SK-N-SH (cell line): ENCODE data around the gene RPL28. TPM values are rescaled to one million over a fixed set of nuclear protein-coding genes. Genes with fewer than 3 reads are reported as not detected.
A peak's percentile ranks its signal among the peaks of the same experiment; 100 is the strongest.

Experiments used
- CTCF ChIA-PET: fragments of 300-600, 350-600 bp; formaldehyde crosslinking; extraction: SDS; loops from one replicate; lab custom pipeline; 2021; lab: Yijun Ruan, JAX
- POLR2A ChIA-PET: fragments of 350-600 bp; sonication (Branson Sonifier 250); formaldehyde crosslinking; extraction: SDS; loops from one replicate; lab custom pipeline; 2020; ENCODE audit warnings: antibody characterized with exemption, inconsistent platforms; lab: Yijun Ruan, JAX
- DNase-seq: peaks from one replicate; pipeline ENCODE4 v3.0.0; 2012
- H2AFZ ChIP-seq: fragments of 200-600 bp; sonication (generic); 2 replicates; pipeline ENCODE4 v1.8.1; 2016; ENCODE audit warnings: antibody characterized with exemption, mild to moderate bottlenecking, low read depth
- H3F3A ChIP-seq: fragments of 200-600 bp; sonication (generic); replicated peaks from 2 replicates; pipeline ENCODE3; 2016; ENCODE audit warnings: antibody characterized with exemption, mild to moderate bottlenecking; ENCODE audit not compliant: insufficient read depth
- H3K27ac ChIP-seq, 2 experiments: fragments of 200-500 bp in 1 of 2; fragments of 200-600 bp in 1 of 2; sonication (Bioruptor generic) in 1 of 2; sonication (generic), shearing (Covaris generic) in 1 of 2; 2 replicates each; pipeline versions ENCODE4 v1.5.1 to v1.6.1; 2014 to 2016; ENCODE audit warnings: low read depth in 2 of 2, inconsistent platforms in 1 of 2, low read length in 1 of 2, mild to moderate bottlenecking in 1 of 2, mixed read lengths in 1 of 2
- H3K27me3 ChIP-seq: fragments of 200-600 bp; sonication (generic), shearing (Covaris generic); 2 replicates; pipeline ENCODE4 v1.6.1; 2016; ENCODE audit warnings: mixed run types; ENCODE audit not compliant: insufficient read depth
- H3K36me3 ChIP-seq, 2 experiments: fragments of 200-500 bp in 1 of 2; fragments of 200-600 bp in 1 of 2; sonication (Bioruptor generic) in 1 of 2; sonication (generic) in 1 of 2; replicated peaks in 1 of 2; 2 replicates each; pipeline versions ENCODE3 to v1.5.1; 2014 to 2016; ENCODE audit warnings: low read length in 1 of 2, mild to moderate bottlenecking in 1 of 2; ENCODE audit not compliant: insufficient read depth in 2 of 2, control insufficient read depth in 1 of 2
- H3K4me1 ChIP-seq, 2 experiments: fragments of 200-500 bp in 1 of 2; fragments of 200-600 bp in 1 of 2; sonication (Bioruptor generic) in 1 of 2; sonication (generic), shearing (Covaris generic) in 1 of 2; 2 replicates each; pipeline versions ENCODE4 v1.5.1 to v1.6.1; 2014 to 2016; ENCODE audit warnings: low read depth in 1 of 2, low read length in 1 of 2, mixed run types in 1 of 2; ENCODE audit not compliant: insufficient read depth in 2 of 2, control insufficient read depth in 1 of 2
- H3K4me2 ChIP-seq: fragments of 200-600 bp; sonication (generic), shearing (Covaris generic); 2 replicates; pipeline ENCODE4 v1.6.1; 2017; ENCODE audit warnings: mixed run types
- H3K4me3 ChIP-seq, 2 experiments: fragments of 200-500 bp in 1 of 2; fragments of 200-600 bp in 1 of 2; sonication (Bioruptor generic) in 1 of 2; sonication (generic), shearing (Covaris generic) in 1 of 2; 2 replicates each; pipeline versions ENCODE4 v1.5.1 to v1.8.1; 2014 to 2016; ENCODE audit warnings: low read depth in 2 of 2, inconsistent platforms in 1 of 2, low read length in 1 of 2, mild to moderate bottlenecking in 1 of 2, mixed read lengths in 1 of 2, moderate library complexity in 1 of 2
- H3K79me2 ChIP-seq: fragments of 200-600 bp; sonication (generic); 2 replicates; pipeline ENCODE4 v1.8.1; 2017; ENCODE audit warnings: mild to moderate bottlenecking; ENCODE audit not compliant: insufficient read depth
- H3K9ac ChIP-seq: fragments of 200-600 bp; sonication (generic); 2 replicates; pipeline ENCODE4 v1.6.1; 2017; ENCODE audit warnings: mixed run types
- H3K9me2 ChIP-seq: fragments of 200-600 bp; sonication (generic); 2 replicates; pipeline ENCODE4 v1.6.1; 2017; ENCODE audit warnings: mixed run types
- H3K9me3 ChIP-seq: fragments of 200-600 bp; sonication (generic); 2 replicates; pipeline ENCODE4 v1.6.1; 2017; ENCODE audit warnings: mixed run types, mild to moderate bottlenecking, moderate library complexity
- H4K20me1 ChIP-seq: fragments of 200-600 bp; sonication (generic); 2 replicates; pipeline ENCODE4 v1.6.1; 2017; ENCODE audit warnings: mild to moderate bottlenecking, mixed run types; ENCODE audit not compliant: insufficient read depth
- CHD2 ChIP-seq: fragments of 150-350 bp; IDR thresholded peaks from 2 replicates; pipeline ENCODE4 v1.6.1; 2018; ENCODE audit warnings: low read length; ENCODE audit not compliant: partially characterized antibody
- CTCF ChIP-seq: fragments of 200-600 bp; sonication (generic); IDR thresholded peaks from 2 replicates; pipeline ENCODE4 v1.6.1; 2017; ENCODE audit warnings: antibody characterized with exemption, mild to moderate bottlenecking, moderate library complexity
- ELF1 ChIP-seq: IDR thresholded peaks from 2 replicates; pipeline ENCODE4 v1.4.0; 2012
- FOSL2 ChIP-seq: IDR thresholded peaks from 2 replicates; pipeline ENCODE4 v1.4.0; 2012; ENCODE audit warnings: low read depth, mild to moderate bottlenecking, moderate library complexity, borderline replicate concordance
- FOXJ3 ChIP-seq: sonication (generic); formaldehyde crosslinking; IDR thresholded peaks from 2 replicates; pipeline ENCODE4 v1.5.1; 2020; ENCODE audit warnings: mild to moderate bottlenecking, missing genetic modification reagents
- FOXM1 ChIP-seq: IDR thresholded peaks from 2 replicates; pipeline ENCODE4 v1.4.0; 2012; ENCODE audit warnings: low read depth, mild to moderate bottlenecking
- MEF2A ChIP-seq: IDR thresholded peaks from 2 replicates; pipeline ENCODE4 v1.4.0; 2012; ENCODE audit warnings: low read depth, borderline replicate concordance
- NFIC ChIP-seq: IDR thresholded peaks from 2 replicates; pipeline ENCODE4 v1.4.0; 2012; ENCODE audit warnings: borderline replicate concordance
- NRF1 ChIP-seq: IDR thresholded peaks from 2 replicates; pipeline ENCODE4 v1.6.1; 2012; ENCODE audit warnings: low read depth, mild to moderate bottlenecking, low read length
- POLR2AphosphoS5 ChIP-seq: IDR thresholded peaks from 2 replicates; pipeline ENCODE4 v1.6.1; 2012; ENCODE audit warnings: low read depth, low read length
- REST ChIP-seq: IDR thresholded peaks from 2 replicates; pipeline ENCODE4 v1.6.1; 2012; ENCODE audit warnings: mild to moderate bottlenecking, low read depth, low read length, moderate library complexity
- RXRA ChIP-seq: IDR thresholded peaks from 2 replicates; pipeline ENCODE4 v1.4.0; 2012; ENCODE audit warnings: low read depth, mild to moderate bottlenecking, borderline replicate concordance
- SMC3 ChIP-seq: IDR thresholded peaks from 2 replicates; pipeline ENCODE4 v1.6.1; 2012; ENCODE audit warnings: low read depth, low read length, improper control_type of control experiment
- TAF1 ChIP-seq: IDR thresholded peaks from 2 replicates; pipeline ENCODE4 v1.6.1; 2012; ENCODE audit warnings: low read depth, mild to moderate bottlenecking, low read length, moderate library complexity, borderline replicate concordance
- ZBTB33 ChIP-seq: IDR thresholded peaks from 2 replicates; pipeline ENCODE4 v1.4.0; 2012; ENCODE audit warnings: low read depth, borderline replicate concordance
- WGBS: methylation state at CpG from one replicate; pipeline ENCODE4 v1.1.6; 2017; ENCODE audit warnings: low lambda C conversion rate; 5-methylcytosine and 5-hydroxymethylcytosine counted together
- polyA plus RNA-seq, 3 experiments: library from polyadenylated mRNA; depleted of rRNA; stranded (reverse); fragments of >200 nt; gene quantifications; 2 replicates each; pipeline ENCODE4 v1.2.3, GENCODE V29; 2012

RPL28 gene
- polyA plus RNA-seq, 1 of the 3 experiments (the other 2 are of a cell fraction): 2,368 TPM

DNA sequence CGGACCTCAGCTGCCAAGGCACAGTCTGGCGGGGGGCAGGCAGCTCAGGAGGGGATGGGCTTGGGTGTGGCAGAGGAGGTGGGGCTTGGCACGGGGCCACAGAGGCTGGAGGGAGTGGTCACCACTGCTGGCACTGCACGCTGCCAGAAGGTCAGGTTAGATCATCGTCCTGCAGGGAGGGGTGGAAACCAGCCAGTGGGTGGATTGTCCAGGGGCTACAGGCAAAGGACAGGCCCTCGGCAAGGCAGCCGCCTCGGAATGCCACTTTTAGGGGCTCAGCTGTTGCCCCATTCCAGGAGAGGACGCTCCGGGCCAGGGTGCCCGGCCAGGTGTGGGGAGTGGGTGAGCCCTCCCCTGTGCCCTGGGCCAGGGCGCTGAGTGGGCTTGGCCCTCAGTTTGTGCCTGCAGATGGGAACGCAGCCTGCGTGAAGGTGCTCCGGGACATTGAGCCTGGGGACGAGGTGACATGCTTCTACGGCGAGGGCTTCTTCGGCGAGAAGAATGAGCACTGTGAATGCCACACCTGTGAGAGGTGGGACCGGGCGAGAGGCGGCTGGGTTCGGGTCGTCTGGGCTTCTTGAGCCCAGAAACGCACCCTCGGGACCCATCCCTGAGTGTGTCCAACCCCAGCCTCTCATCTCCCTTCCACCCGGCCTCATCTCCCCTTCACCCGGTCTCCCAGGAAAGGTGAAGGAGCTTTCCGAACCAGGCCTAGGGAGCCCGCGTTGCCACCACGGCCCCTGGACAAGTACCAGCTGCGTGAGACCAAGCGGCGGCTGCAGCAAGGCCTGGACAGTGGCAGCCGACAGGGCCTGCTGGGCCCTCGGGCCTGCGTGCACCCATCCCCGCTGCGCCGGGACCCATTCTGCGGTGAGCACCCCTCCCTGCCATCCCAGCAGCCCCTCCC lies 39.7 kb upstream of the RPL28 start:
- Histone ChIP-seq H3K79me2 (no peaks in the 10 kb centered on the region), H3K9me3 (no peaks in the 10 kb centered on the region), H2AFZ (no peak overlapping the region), H3K4me3 (no peak overlapping the region), H3K27ac (peak overlapping the region in 1 of 2 experiments; percentile 85; a peak in 1 of 4 replicates), H3K4me1 (peaks cover 0 to 38% of the 10 kb centered on the region in 2 experiments; a peak in 1 of 4 replicates), H3K9ac (no peak overlapping the region), H3K9me2 (no peaks in the 10 kb centered on the region), H3K4me2 (no peak overlapping the region), H3F3A (peaks cover 6% of the 10 kb centered on the region), H3K27me3 (no peaks in the 10 kb centered on the region), H3K36me3 (peaks cover 0 to 4% of the 10 kb centered on the region in 2 experiments), H4K20me1 (no peaks in the 10 kb centered on the region)
- ChIA-PET POLR2A (no interaction called here), CTCF (interaction anchor here (0.8 to 1.3 kb wide), 4 partner anchors 37 to 158 kb away, joined by 3 to 4 read pairs (median 4); partner anchors contain the start of gene TMEM238)
- peak; percentile 51 for DNase-seq
- WGBS: 91% methylated on average over 24 of the region's 43 CpGs
- no peak for TF ChIP-seq ZBTB33
- no peak for TF ChIP-seq FOSL2
- TF ChIP-seq NRF1: no peak
- TF ChIP-seq FOXM1: no peak
- peak; percentile 42; the same call in 1 of the 2 replicates for TF ChIP-seq NFIC
- no peak for TF ChIP-seq FOXJ3
- no peak for TF ChIP-seq REST

- 98% methylated on average over 41 of the region's 41 CpGs for WGBS
These were observed 38.8 kb upstream of the RPL28 start for GRCh38 chr19:55346725-55347441.

More at GRCh38 chr19:55346725-55347441, 38.8 kb upstream of the RPL28 start:
- TF ChIP-seq TAF1 (no peak), SMC3 (no peak), CHD2 (no peak), RXRA (no peak), CTCF (no peak), MEF2A (no peak), POLR2AphosphoS5 (no peak), ELF1 (no peak)
- TF ChIP-seq, all 33 proteins: peak for 0
- Histone ChIP-seq H3K27me3 (no peaks in the 10 kb centered on the region), H3K27ac (no peak overlapping the region), H4K20me1 (no peaks in the 10 kb centered on the region), H3F3A (peaks cover 6% of the 10 kb centered on the region), H3K9me2 (no peaks in the 10 kb centered on the region), H3K9ac (no peak overlapping the region), H3K9me3 (no peaks in the 10 kb centered on the region), H3K4me2 (no peak overlapping the region), H3K4me1 (peaks cover 0 to 31% of the 10 kb centered on the region in 2 experiments; a peak in 1 of 4 replicates), H3K36me3 (peaks cover 0 to 4% of the 10 kb centered on the region in 2 experiments), H3K4me3 (no peak overlapping the region), H3K79me2 (no peaks in the 10 kb centered on the region), H2AFZ (no peak overlapping the region)
- ChIA-PET CTCF (interaction anchor here (0.8 to 1.3 kb wide), 3 partner anchors 37 to 157 kb away, joined by 4 read pairs; partner anchors contain the start of gene TMEM238), POLR2A (no interaction called here)
- DNase-seq: no peak
